ENCODE results near the gene RASSF8.

Gene RASSF8

GRCh38 chr12:25970916-25971653, 12.6 kb downstream of the RASSF8 start:
- H3K4me3 ChIP-seq (ENCODE audit: control insufficient read depth, low read depth, low read length): no peak overlapping the region
- DNase-seq (ENCODE audit: low read depth): peak; percentile 35
- peak; percentile 30 for TF ChIP-seq CTCF (conservative IDR thresholded peaks at IDR 0.05; ENCODE audit: control insufficient read depth, insufficient read depth, low read depth, low read length)

GRCh38 chr12:25971654-25972041, 13.2 kb downstream of the RASSF8 start:
- H3K4me3 ChIP-seq (ENCODE audit: control insufficient read depth, low read depth, low read length): no peak overlapping the region
- TF ChIP-seq CTCF (conservative IDR thresholded peaks at IDR 0.05; ENCODE audit: control insufficient read depth, insufficient read depth, low read depth, low read length): no peak
- DNase-seq (ENCODE audit: low read depth): peak; percentile 29

GRCh38 chr12:25972783-25973182, 14.3 kb downstream of the RASSF8 start:
- H3K4me3 ChIP-seq (ENCODE audit: control insufficient read depth, low read depth, low read length): no peak overlapping the region
- no peak for TF ChIP-seq CTCF (conservative IDR thresholded peaks at IDR 0.05; ENCODE audit: control insufficient read depth, insufficient read depth, low read depth, low read length)
- peak; percentile 91 for DNase-seq (ENCODE audit: low read depth)

- no peak for DNase-seq (ENCODE audit: low read depth)
- H3K4me3 ChIP-seq (ENCODE audit: control insufficient read depth, low read depth, low read length): no peak overlapping the region
- no peak for TF ChIP-seq CTCF (conservative IDR thresholded peaks at IDR 0.05; ENCODE audit: control insufficient read depth, insufficient read depth, low read depth, low read length)
These were observed 16.7 kb downstream of the RASSF8 start for GRCh38 chr12:25975179-25975578.

GRCh38 chr12:25975682-25976081, 17.2 kb downstream of the RASSF8 start:
- DNase-seq (ENCODE audit: low read depth): no peak
- no peak for TF ChIP-seq CTCF (conservative IDR thresholded peaks at IDR 0.05; ENCODE audit: control insufficient read depth, insufficient read depth, low read depth, low read length)
- no peak overlapping the region for H3K4me3 ChIP-seq (ENCODE audit: control insufficient read depth, low read depth, low read length)

GRCh38 chr12:25976289-25976688, 17.8 kb downstream of the RASSF8 start:
- no peak for TF ChIP-seq CTCF (conservative IDR thresholded peaks at IDR 0.05; ENCODE audit: control insufficient read depth, insufficient read depth, low read depth, low read length)
- peak; percentile 55 for DNase-seq (ENCODE audit: low read depth)
- H3K4me3 ChIP-seq (ENCODE audit: control insufficient read depth, low read depth, low read length): peak overlapping the region; percentile 18

All from fibroblast of mammary gland (primary cell).